Right lobe of liver (tissue), 4 donors: Measurements from ENCODE around the gene KANSL1.

Experiments
- POLR2A ChIP-seq: fragments of 450-650 bp; IDR thresholded peaks from one replicate; pipeline ENCODE4 v1.6.1; 2017; ENCODE audit warnings: antibody characterized with exemption, mild to moderate bottlenecking
- TF ChIP-seq, protein P1 (sequence below), 4 donors: fragments of 200-600 bp in 3 of 4; fragments of 450-650 bp in 1 of 4; IDR thresholded peaks; one replicate each; pipeline versions ENCODE4 v1.5.1 to v1.8.0; 2016 to 2022; ENCODE audit warnings: antibody characterized with exemption in 4 of 4, mild to moderate bottlenecking in 2 of 4
- donor health status: DM: no; HTN: no; CAD: no.
- donor health status: DM: no; HTN: no; CAD: no.
- donor health status: DM: no; HTN: yes; CAD: no.

DNA sequence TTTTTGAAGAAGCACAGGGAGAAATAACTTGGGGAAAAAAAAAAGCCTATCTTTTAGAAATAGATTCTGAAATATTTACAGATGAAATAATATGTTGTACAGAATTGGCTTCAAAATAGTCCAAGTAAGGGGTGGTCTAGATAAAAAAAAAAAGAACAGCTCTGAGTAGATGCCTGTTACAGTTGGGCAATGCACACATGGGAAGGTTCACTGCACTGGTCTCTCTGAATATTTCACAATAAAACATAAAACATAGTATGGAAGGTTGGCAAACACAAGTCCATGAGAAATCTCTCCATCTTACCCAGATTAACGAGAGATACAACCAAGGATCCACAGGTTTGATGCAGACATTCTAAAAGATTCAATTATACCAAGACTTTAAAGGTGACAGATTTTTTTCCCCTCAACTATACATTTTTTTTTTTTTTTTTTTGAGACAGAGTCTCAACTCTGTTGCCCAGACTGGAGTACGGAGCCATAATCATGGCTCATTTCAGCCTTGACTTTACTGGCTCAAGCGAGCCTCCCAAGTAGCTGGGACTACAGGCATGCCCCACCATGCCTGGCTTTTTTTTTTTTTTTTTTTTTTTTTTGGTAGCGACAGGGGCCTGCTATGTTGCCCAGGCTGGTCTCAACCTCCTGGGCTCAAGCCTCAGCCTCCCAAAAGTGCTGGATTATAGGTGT lies 58.0 kb downstream of the KANSL1 start:
- TF ChIP-seq, protein P1, sequence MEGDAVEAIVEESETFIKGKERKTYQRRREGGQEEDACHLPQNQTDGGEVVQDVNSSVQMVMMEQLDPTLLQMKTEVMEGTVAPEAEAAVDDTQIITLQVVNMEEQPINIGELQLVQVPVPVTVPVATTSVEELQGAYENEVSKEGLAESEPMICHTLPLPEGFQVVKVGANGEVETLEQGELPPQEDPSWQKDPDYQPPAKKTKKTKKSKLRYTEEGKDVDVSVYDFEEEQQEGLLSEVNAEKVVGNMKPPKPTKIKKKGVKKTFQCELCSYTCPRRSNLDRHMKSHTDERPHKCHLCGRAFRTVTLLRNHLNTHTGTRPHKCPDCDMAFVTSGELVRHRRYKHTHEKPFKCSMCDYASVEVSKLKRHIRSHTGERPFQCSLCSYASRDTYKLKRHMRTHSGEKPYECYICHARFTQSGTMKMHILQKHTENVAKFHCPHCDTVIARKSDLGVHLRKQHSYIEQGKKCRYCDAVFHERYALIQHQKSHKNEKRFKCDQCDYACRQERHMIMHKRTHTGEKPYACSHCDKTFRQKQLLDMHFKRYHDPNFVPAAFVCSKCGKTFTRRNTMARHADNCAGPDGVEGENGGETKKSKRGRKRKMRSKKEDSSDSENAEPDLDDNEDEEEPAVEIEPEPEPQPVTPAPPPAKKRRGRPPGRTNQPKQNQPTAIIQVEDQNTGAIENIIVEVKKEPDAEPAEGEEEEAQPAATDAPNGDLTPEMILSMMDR (IDR thresholded peaks at IDR 0.05): no peak
- no peak for TF ChIP-seq POLR2A
